OCI-M1 (cell line): ENCODE measurements around the gene KLHL3.
"Not testable (repeated sequence)": the region's sequence is repeated elsewhere in the genome, so short reads cannot be mapped to it uniquely, and the experiment has no call there.

Experiments used
- DNase-seq: peaks from one replicate; lab custom pipeline; 2025; lab: John Stamatoyannopoulos, UW

The KLHL3 gene

GRCh38 chr5:137668637-137669036, 67.3 kb downstream of the KLHL3 start:
- DNase-seq: no peak

DNA sequence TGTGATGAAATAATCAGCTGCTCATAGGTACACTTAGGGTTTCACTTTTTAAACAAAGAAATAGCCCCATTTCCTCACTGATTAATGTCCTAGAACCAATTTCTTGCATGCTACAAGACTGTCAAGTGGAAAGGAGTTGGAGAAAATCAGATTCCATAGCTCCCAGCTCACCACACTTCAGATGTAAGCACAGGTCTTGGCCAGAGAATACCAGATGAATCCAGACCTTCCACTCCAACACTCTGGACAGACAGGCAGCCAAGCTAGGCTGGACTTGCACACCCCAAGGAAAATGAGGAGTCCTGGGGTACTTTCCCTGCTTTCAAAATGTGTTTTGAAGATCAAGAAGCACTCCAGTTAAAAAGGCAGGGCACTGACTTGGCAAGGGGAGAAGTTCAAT, 68.5 kb downstream of the KLHL3 start:
- no peak for DNase-seq

- no peak for DNase-seq
These were observed 69.0 kb downstream of the KLHL3 start for GRCh38 chr5:137666901-137667300.

- DNase-seq: peak; percentile 87
These were observed 69.4 kb downstream of the KLHL3 start for GRCh38 chr5:137666461-137666850.

DNA sequence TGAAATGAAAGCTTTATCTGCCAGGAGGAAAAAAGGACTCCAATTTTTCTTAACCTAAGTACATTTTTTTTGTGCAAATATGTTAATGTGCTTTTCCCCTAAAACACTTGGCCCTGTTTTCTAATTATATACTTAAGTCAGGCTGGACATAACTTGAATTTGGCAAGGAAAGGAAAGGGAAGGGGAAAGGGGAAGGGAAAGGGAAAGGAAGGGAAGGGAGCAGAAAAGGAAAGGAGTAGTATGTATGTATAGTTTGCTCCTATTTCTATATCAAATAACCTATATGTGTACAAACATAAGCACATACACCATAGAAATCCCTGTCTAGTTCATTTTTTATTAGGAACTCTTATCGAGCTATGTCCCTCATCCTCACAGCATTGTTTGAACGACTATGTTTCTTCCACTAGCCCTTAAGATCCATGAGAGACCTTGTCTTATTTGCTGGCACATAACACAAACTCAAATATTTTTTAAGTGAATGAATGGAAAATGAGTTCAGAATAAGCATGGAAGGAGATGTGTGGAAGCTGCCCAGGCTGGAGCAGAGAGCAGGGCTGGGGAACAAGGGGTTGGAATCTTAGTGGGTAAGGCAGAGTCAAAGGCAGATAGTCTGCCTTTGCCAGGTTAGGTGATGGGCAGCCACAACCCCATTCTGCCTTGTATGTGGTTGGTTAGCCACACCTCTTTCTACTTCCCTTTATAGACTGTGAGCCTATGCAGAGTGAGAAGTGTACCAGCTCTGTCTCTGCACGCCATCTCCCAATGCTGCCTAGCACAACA, 70.0 kb downstream of the KLHL3 start:
- DNase-seq: peak; percentile 87

- DNase-seq: peak; percentile 83
These were observed 75.5 kb downstream of the KLHL3 start for GRCh38 chr5:137660349-137660817.

DNA sequence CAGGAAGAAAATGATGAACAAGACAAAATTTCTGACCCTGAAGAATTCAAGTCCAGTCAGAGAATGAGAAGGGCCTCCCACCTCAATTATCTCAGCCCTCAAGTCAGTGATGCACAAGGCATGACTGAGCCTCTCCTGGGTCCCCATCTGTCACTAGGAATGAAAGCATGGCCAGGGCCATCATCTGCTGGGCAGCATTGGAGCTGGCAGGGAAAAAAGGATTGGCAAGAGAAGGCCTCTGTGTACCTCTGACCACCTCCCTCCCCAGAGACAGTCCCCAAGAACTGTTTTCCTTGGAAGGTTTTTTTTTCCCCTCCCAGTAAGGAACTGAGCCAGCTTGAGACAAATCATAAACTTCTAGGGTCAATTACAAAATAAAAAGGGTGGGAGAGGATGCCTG, 76.7 kb downstream of the KLHL3 start:
- DNase-seq: no peak

DNA sequence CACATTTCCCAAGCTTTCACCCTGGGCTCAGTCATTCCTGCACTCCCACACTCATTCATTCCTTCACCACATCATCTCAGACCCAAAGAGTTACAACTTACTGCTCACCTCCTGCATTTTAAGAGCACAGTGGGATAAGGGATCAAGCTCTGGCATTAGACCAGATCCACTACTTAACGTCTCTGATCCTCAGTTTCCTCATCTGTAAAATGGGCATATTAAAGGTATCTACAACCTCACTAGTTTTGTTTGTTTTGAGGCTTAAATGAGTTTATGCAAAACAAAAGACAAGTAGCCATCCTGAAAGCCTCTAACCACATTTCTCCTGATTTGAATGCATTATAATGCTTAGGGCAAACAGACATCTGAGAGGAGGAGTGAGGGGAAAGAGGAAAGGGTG, 77.6 kb downstream of the KLHL3 start:
- no peak for DNase-seq

GRCh38 chr5:137657073-137657472, 78.8 kb downstream of the KLHL3 start:
- DNase-seq: no peak

DNA sequence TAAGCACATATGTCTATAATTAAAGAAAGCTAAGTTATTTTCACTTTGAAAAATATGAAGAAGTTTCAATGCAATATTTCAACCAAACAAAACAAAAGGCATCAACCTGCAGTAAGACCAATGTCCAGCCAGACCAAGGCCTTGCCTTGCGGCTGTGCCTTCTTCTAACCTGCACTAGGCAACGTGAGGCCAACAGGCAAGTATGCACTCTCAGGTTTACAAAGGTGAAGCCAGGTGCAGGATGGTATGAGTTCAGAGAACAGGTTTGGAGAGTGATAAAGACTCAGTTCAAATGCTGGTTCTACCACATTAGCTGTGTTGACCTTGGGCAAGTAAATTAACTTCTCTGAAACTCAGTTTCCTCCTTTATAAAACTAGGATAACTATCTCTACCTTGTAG, 79.3 kb downstream of the KLHL3 start:
- DNase-seq: no peak

DNA sequence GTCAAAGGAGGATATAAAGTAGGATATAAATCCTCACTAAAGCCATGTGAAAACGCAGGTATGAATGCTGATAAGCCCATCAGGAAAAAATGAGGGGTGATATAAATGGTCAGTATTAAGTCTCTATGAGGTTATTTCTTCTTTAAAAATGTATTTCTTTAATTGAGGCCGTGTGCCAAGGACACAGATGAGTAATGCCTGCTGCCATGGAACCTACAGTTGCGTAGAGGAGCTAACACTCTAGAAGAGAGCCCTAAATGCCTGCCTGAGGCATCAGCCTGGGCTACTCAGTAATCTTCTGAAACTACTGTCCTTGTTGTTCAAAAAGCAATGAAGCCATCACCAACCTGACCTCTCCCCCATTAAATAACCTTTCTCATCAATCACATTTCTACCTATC, 84.9 kb downstream of the KLHL3 start:
- no peak for DNase-seq

GRCh38 chr5:137649228-137649935, 86.5 kb downstream of the KLHL3 start:
- peak; percentile 45 for DNase-seq

DNA sequence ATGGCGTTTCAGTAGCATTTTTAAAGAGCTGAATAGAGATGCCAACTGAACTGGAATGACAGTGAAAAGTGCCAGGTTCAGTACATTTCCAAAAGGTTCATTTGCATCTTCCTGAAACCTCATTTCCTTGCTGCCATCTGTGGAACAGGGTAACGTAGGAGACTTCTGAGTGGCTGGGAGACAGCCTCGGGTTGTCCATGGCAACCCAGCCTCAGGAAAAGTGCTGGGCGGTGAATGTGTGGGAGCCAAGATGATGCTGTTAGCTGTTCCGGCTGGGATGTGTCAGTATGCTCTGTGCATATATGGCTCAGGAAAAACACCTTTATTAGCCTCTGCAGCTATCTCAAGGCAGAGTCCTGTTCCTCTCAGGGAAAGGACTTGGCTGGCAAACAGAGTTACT, 87.5 kb downstream of the KLHL3 start:
- no peak for DNase-seq

- no peak for DNase-seq
These were observed 88.5 kb downstream of the KLHL3 start for GRCh38 chr5:137647401-137647800.

DNA sequence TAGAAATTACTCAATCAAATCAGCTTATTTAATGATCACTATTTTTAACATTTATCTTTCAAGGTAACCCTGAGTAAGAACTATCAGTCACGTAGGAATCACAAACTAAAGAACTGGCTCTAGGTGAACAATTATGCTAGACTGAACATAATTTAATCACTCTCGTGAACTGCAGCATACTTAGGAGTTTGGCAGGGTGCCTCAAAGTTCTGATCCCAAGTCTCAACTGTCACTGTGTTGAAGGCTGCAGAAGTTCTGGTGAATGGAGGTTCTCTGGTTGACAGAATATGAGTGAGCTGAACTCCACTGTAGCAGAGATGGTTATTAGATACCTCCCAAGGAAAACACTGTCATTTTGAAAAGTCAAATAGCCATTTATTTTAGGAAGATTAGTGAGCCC, 89.1 kb downstream of the KLHL3 start:
- no peak for DNase-seq

- DNase-seq: not testable (repeated sequence)
These were observed 92.8 kb downstream of the KLHL3 start for GRCh38 chr5:137643081-137643480.

- no peak for DNase-seq
These were observed 93.8 kb downstream of the KLHL3 start for GRCh38 chr5:137642091-137642490.

DNA sequence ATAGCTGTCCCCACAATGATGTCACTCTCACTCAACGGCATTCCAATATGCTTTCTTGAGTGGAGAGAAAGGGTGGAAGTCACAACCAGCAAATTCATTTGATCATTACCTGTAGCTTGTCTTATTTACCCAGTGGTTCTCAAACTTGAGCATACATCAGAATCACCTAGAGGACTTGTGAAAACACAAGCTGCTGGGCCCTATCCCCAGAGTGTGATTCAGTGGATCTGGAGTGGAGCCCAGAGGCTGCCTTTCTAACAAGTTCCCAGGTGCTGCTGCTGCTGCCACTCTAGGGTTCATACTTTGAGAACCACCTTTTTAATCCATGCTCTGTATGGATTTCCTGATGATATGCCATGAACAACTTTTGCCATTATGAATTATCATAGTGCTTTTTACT, 94.7 kb downstream of the KLHL3 start:
- no peak for DNase-seq

DNA sequence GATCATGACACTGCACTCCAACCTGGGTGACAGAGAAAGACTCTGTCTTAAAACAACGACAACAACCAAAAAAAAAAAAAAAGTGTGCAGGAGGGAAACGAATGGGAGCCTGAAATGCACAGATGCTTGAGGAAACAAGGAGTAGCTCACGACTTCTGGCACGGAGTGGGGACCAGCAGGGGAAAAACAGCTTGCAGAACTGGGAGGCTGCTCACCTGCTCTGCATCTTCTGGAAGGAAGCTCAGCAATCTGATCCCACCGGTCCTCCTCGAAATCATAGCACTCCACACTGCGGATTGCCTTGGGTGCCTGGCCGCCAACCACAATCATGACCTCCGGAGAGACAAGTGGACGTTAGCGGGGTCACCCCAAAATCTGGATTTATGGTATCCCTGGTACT, 96.2 kb downstream of the KLHL3 start:
- no peak for DNase-seq

- DNase-seq: no peak
These were observed 97.0 kb downstream of the KLHL3 start for GRCh38 chr5:137638841-137639240.

DNA sequence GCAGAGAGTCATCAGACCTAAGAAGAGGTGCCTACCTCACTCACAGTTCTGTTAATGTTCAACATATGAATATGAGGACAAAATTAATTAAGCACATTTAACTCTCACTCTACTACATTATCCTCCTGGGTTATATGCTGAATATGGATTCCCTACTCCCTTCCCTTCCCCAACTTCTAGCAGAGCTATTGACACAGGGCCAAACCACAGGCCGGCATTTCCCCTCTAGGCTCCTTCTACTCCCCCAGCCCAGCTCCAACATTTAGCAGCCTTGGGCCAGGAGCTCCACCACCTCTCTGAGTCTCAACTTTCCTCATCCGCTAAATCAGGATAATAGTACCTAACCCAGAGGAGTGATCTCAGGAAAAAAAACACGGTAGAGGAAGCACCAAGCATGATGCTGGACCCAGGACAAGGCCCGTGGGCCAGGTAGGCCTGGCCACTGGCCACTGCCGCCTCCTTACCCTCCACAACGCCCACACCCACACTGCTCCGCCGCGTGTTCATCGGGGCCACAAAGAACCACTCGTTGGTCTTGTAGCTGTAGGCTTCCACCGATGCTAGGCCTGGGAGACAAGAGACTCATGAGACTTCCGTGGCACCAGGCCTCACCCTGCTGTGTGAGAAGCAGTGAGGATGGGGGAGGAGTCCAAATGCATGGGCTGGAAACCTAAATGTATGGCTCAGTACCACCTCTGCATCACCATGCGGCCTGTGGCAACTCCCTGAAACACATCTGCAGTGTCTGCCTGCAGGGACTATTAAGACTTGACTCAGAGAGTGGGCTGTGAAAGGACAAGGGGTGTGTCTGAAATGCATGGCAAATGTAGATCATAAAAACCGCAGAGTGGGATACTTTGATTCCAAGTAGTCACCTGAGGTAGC, 98.8 kb downstream of the KLHL3 start:
- no peak for DNase-seq

- no peak for DNase-seq
These were observed 99.8 kb downstream of the KLHL3 start for GRCh38 chr5:137636099-137636498.

GRCh38 chr5:137635521-137635921, 100.4 kb downstream of the KLHL3 start:
- DNase-seq: no peak
